ENCODE data around the gene ETNK2.

DNA sequence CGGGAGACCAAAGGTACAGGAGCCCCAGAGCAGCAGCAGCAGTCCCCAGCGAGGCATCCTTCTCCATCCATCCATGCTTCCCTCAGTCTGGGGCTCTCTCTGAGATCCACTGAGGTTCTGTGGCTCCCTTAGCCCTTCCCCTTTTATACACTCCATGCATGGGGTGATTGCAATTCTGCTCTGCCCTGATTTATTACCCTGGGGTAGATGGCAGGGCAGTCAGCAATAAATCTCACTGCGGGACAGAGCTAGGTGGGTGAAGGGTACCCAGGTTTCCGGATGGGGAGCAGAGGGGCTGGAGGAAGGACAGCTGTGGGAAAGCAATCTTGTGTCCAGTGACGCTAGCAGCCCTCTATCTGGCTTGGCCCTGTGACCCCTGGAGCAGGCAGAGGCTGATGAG, 14.4 kb upstream of the ETNK2 start, which contains the start of gene REN:
- TF ChIP-seq, protein P1, sequence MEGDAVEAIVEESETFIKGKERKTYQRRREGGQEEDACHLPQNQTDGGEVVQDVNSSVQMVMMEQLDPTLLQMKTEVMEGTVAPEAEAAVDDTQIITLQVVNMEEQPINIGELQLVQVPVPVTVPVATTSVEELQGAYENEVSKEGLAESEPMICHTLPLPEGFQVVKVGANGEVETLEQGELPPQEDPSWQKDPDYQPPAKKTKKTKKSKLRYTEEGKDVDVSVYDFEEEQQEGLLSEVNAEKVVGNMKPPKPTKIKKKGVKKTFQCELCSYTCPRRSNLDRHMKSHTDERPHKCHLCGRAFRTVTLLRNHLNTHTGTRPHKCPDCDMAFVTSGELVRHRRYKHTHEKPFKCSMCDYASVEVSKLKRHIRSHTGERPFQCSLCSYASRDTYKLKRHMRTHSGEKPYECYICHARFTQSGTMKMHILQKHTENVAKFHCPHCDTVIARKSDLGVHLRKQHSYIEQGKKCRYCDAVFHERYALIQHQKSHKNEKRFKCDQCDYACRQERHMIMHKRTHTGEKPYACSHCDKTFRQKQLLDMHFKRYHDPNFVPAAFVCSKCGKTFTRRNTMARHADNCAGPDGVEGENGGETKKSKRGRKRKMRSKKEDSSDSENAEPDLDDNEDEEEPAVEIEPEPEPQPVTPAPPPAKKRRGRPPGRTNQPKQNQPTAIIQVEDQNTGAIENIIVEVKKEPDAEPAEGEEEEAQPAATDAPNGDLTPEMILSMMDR (IDR thresholded peaks at IDR 0.05; ENCODE audit: low read depth, low read length, missing input control): no peak
- TF ChIP-seq RAD21 (IDR thresholded peaks at IDR 0.05): no peak
- TF ChIP-seq GABPA (IDR thresholded peaks at IDR 0.05 in 1 of 2, conservative IDR thresholded peaks at IDR 0.05 in 1 of 2): no peak
- TF ChIP-seq YY1 (IDR thresholded peaks at IDR 0.05): no peak
- TF ChIP-seq FOXA1 (IDR thresholded peaks at IDR 0.05): no peak
